HG03342 (cell line): ENCODE results near the gene NOPCHAP1.
"Not testable (repeated sequence)": the region's sequence is repeated elsewhere in the genome, so short reads cannot be mapped to it uniquely, and the experiment has no call there.

Experiments
- ATAC-seq: cut with Tn5 transposase; IDR thresholded peaks from one replicate; pipeline ENCODE4 v1.9.1; 2021; ENCODE audit warnings: mild to moderate bottlenecking, moderate library complexity; ENCODE audit not compliant: unreplicated experiment

NOPCHAP1 gene

GRCh38 chr12:104964167-104964855, 21.8 kb upstream of the NOPCHAP1 start:
- ATAC-seq: no peak

- no peak for ATAC-seq
Observed at GRCh38 chr12:104964856-104965205, 21.3 kb upstream of the NOPCHAP1 start.

- peak; percentile 81 for ATAC-seq
Observed at GRCh38 chr12:104966677-104967076, 19.4 kb upstream of the NOPCHAP1 start.

GRCh38 chr12:104969343-104969742, 16.8 kb upstream of the NOPCHAP1 start:
- no peak for ATAC-seq

GRCh38 chr12:104971306-104971705, 14.8 kb upstream of the NOPCHAP1 start:
- no peak for ATAC-seq

- no peak for ATAC-seq
Observed at GRCh38 chr12:104973250-104973649, 12.9 kb upstream of the NOPCHAP1 start.

GRCh38 chr12:104974626-104975290, 11.4 kb upstream of the NOPCHAP1 start:
- ATAC-seq: peak; percentile 99

GRCh38 chr12:104975587-104976343, 10.4 kb upstream of the NOPCHAP1 start:
- no peak for ATAC-seq

- no peak for ATAC-seq
Observed at GRCh38 chr12:104976703-104977102, 9.4 kb upstream of the NOPCHAP1 start.

GRCh38 chr12:104977688-104978087, 8.4 kb upstream of the NOPCHAP1 start:
- ATAC-seq: not testable (repeated sequence)

GRCh38 chr12:104985206-104985605, 910 bp upstream of the NOPCHAP1 start:
- no peak for ATAC-seq

- ATAC-seq: no peak
Observed at GRCh38 chr12:104990950-104991349, 4.8 kb downstream of the NOPCHAP1 start.

GRCh38 chr12:104991565-104992128, 5.5 kb downstream of the NOPCHAP1 start:
- no peak for ATAC-seq

- no peak for ATAC-seq
Observed at GRCh38 chr12:104994336-104994735, 8.2 kb downstream of the NOPCHAP1 start.

GRCh38 chr12:104997541-104997940, 11.4 kb downstream of the NOPCHAP1 start:
- ATAC-seq: no peak

GRCh38 chr12:104998423-104999346, 12.6 kb downstream of the NOPCHAP1 start:
- ATAC-seq: no peak

- ATAC-seq: no peak
Observed at GRCh38 chr12:104999347-104999685, 13.2 kb downstream of the NOPCHAP1 start.

GRCh38 chr12:105001476-105001875, 15.4 kb downstream of the NOPCHAP1 start:
- no peak for ATAC-seq

GRCh38 chr12:105013892-105014291, 27.8 kb downstream of the NOPCHAP1 start:
- no peak for ATAC-seq

- ATAC-seq: no peak
Observed at GRCh38 chr12:105014603-105015002, 28.5 kb downstream of the NOPCHAP1 start.

- no peak for ATAC-seq
Observed at GRCh38 chr12:105015543-105015942, 29.4 kb downstream of the NOPCHAP1 start.
